Measurements from ENCODE around the gene STARD13. TPM values are rescaled to one million over a fixed set of nuclear protein-coding genes. Genes with fewer than 3 reads are reported as not detected.

The STARD13 gene
- total RNA-seq, 2 experiments from 2014 or later: not detected

- ATAC-seq: no peak
- H3K4me3 Mint-ChIP-seq: no peak overlapping the region
- POLR2A ChIA-PET: no interaction called here
- CTCF ChIA-PET: no interaction called here
- DNase-seq: no peak
- no peaks in the 10 kb centered on the region for H3K9me3 Mint-ChIP-seq (ENCODE audit: insufficient read depth)
- H3K4me1 Mint-ChIP-seq (ENCODE audit: low read depth): peaks cover 5% of the 10 kb centered on the region
- no peak overlapping the region for H3K27ac Mint-ChIP-seq
- peaks cover 5% of the 10 kb centered on the region for H3K27me3 Mint-ChIP-seq (ENCODE audit: low read depth)
- no peaks in the 10 kb centered on the region for H3K36me3 Mint-ChIP-seq (ENCODE audit: low read depth)
Observed at GRCh38 chr13:33194820-33195692, 90.5 kb downstream of the STARD13 start.

GRCh38 chr13:33193428-33193974 is 92.1 kb downstream of the STARD13 start:
- no peaks in the 10 kb centered on the region for H3K9me3 Mint-ChIP-seq (ENCODE audit: insufficient read depth)
- H3K4me3 Mint-ChIP-seq: no peak overlapping the region
- ChIA-PET POLR2A (no interaction called here), CTCF (interaction anchor here (0.6 to 0.8 kb wide), 3 partner anchors 8 to 136 kb away, joined by 3 read pairs; no protein-coding TSS in a partner anchor)
- H3K27me3 Mint-ChIP-seq (ENCODE audit: low read depth): peaks cover 5% of the 10 kb centered on the region
- peaks cover 5% of the 10 kb centered on the region for H3K4me1 Mint-ChIP-seq (ENCODE audit: low read depth)
- DNase-seq (no peak), ATAC-seq (no peak)
- no peak overlapping the region for H3K27ac Mint-ChIP-seq
- no peaks in the 10 kb centered on the region for H3K36me3 Mint-ChIP-seq (ENCODE audit: low read depth)

- DNase-seq (no peak), ATAC-seq (no peak)
- CTCF ChIA-PET: no interaction called here
- H3K27ac Mint-ChIP-seq: no peak overlapping the region
- H3K9me3 Mint-ChIP-seq (ENCODE audit: insufficient read depth): no peaks in the 10 kb centered on the region
- H3K4me3 Mint-ChIP-seq: no peak overlapping the region
- H3K4me1 Mint-ChIP-seq (ENCODE audit: low read depth): peaks cover 12% of the 10 kb centered on the region
- H3K36me3 Mint-ChIP-seq (ENCODE audit: low read depth): no peaks in the 10 kb centered on the region
- H3K27me3 Mint-ChIP-seq (ENCODE audit: low read depth): peaks cover 5% of the 10 kb centered on the region
- POLR2A ChIA-PET: interaction anchor here (0.6 kb wide), 1 partner anchor 23 kb away, joined by 4 read pairs; no protein-coding TSS in a partner anchor
Observed at GRCh38 chr13:33191425-33192210, 93.9 kb downstream of the STARD13 start.

- Mint-ChIP-seq H3K4me1 (ENCODE audit: low read depth) (peaks cover 12% of the 10 kb centered on the region), H3K27ac (no peak overlapping the region), H3K9me3 (ENCODE audit: insufficient read depth) (no peaks in the 10 kb centered on the region), H3K36me3 (ENCODE audit: low read depth) (no peaks in the 10 kb centered on the region), H3K27me3 (ENCODE audit: low read depth) (peaks cover 7% of the 10 kb centered on the region), H3K4me3 (no peak overlapping the region)
- ATAC-seq (no peak), DNase-seq (no peak)
- CTCF ChIA-PET: interaction anchor here (1.1 kb wide), 1 partner anchor 521 kb away, joined by 3 read pairs; no protein-coding TSS in a partner anchor
- POLR2A ChIA-PET: no interaction called here
Observed at GRCh38 chr13:33189470-33189869, 96.1 kb downstream of the STARD13 start.

GRCh38 chr13:33188093-33188882 is 97.3 kb downstream of the STARD13 start:
- H3K27ac Mint-ChIP-seq: no peak overlapping the region
- CTCF ChIA-PET: interaction anchor here (1.1 kb wide), 1 partner anchor 519 kb away, joined by 3 read pairs; no protein-coding TSS in a partner anchor
- H3K36me3 Mint-ChIP-seq (ENCODE audit: low read depth): no peaks in the 10 kb centered on the region
- DNase-seq (no peak), ATAC-seq (no peak)
- POLR2A ChIA-PET: no interaction called here
- no peaks in the 10 kb centered on the region for H3K9me3 Mint-ChIP-seq (ENCODE audit: insufficient read depth)
- H3K27me3 Mint-ChIP-seq (ENCODE audit: low read depth): peaks cover 6% of the 10 kb centered on the region
- H3K4me1 Mint-ChIP-seq (ENCODE audit: low read depth): peaks cover 9% of the 10 kb centered on the region
- H3K4me3 Mint-ChIP-seq: no peak overlapping the region

- Mint-ChIP-seq H3K9me3 (ENCODE audit: insufficient read depth) (no peaks in the 10 kb centered on the region), H3K27ac (no peak overlapping the region), H3K27me3 (ENCODE audit: low read depth) (peaks cover 4% of the 10 kb centered on the region), H3K4me3 (no peak overlapping the region), H3K4me1 (ENCODE audit: low read depth) (peaks cover 7% of the 10 kb centered on the region), H3K36me3 (ENCODE audit: low read depth) (no peaks in the 10 kb centered on the region)
- DNase-seq: no peak
- ATAC-seq: no peak
- ChIA-PET POLR2A (no interaction called here), CTCF (no interaction called here)
Observed at GRCh38 chr13:33186861-33187291, 98.7 kb downstream of the STARD13 start.

- Mint-ChIP-seq H3K4me3 (no peak overlapping the region), H3K27ac (no peak overlapping the region), H3K4me1 (ENCODE audit: low read depth) (peaks cover 7% of the 10 kb centered on the region), H3K27me3 (ENCODE audit: low read depth) (peaks cover 9% of the 10 kb centered on the region), H3K36me3 (ENCODE audit: low read depth) (no peaks in the 10 kb centered on the region), H3K9me3 (ENCODE audit: insufficient read depth) (no peaks in the 10 kb centered on the region)
- DNase-seq: no peak
- ATAC-seq: no peak
- ChIA-PET POLR2A (no interaction called here), CTCF (no interaction called here)
Observed at GRCh38 chr13:33185853-33186252, 99.7 kb downstream of the STARD13 start.

- Mint-ChIP-seq H3K27me3 (ENCODE audit: low read depth) (peaks cover 9% of the 10 kb centered on the region), H3K4me1 (ENCODE audit: low read depth) (peaks cover 7% of the 10 kb centered on the region), H3K36me3 (ENCODE audit: low read depth) (no peaks in the 10 kb centered on the region), H3K27ac (no peak overlapping the region), H3K4me3 (no peak overlapping the region), H3K9me3 (ENCODE audit: insufficient read depth) (no peaks in the 10 kb centered on the region)
- ChIA-PET CTCF (interaction anchor here (1.7 kb wide), 1 partner anchor 38 kb away, joined by 3 read pairs; no protein-coding TSS in a partner anchor), POLR2A (no interaction called here)
- DNase-seq (no peak), ATAC-seq (no peak)
Observed at GRCh38 chr13:33184530-33184929, 101.0 kb downstream of the STARD13 start.

GRCh38 chr13:33184112-33184490 is 101.5 kb downstream of the STARD13 start:
- no peak overlapping the region for H3K27ac Mint-ChIP-seq
- ChIA-PET CTCF (interaction anchor here (1.7 kb wide), 1 partner anchor 37 kb away, joined by 3 read pairs; no protein-coding TSS in a partner anchor), POLR2A (no interaction called here)
- no peaks in the 10 kb centered on the region for H3K9me3 Mint-ChIP-seq (ENCODE audit: insufficient read depth)
- no peak for ATAC-seq
- peaks cover 9% of the 10 kb centered on the region for H3K27me3 Mint-ChIP-seq (ENCODE audit: low read depth)
- H3K36me3 Mint-ChIP-seq (ENCODE audit: low read depth): no peaks in the 10 kb centered on the region
- peaks cover 7% of the 10 kb centered on the region for H3K4me1 Mint-ChIP-seq (ENCODE audit: low read depth)
- no peak for DNase-seq
- no peak overlapping the region for H3K4me3 Mint-ChIP-seq

GRCh38 chr13:33183431-33184111 is 102.0 kb downstream of the STARD13 start:
- DNase-seq: no peak
- no peaks in the 10 kb centered on the region for H3K36me3 Mint-ChIP-seq (ENCODE audit: low read depth)
- H3K27ac Mint-ChIP-seq: no peak overlapping the region
- H3K4me3 Mint-ChIP-seq: no peak overlapping the region
- ChIA-PET POLR2A (no interaction called here), CTCF (interaction anchor here (1.7 kb wide), 1 partner anchor 37 kb away, joined by 3 read pairs; no protein-coding TSS in a partner anchor)
- H3K27me3 Mint-ChIP-seq (ENCODE audit: low read depth): peaks cover 9% of the 10 kb centered on the region
- peaks cover 7% of the 10 kb centered on the region for H3K4me1 Mint-ChIP-seq (ENCODE audit: low read depth)
- no peak for ATAC-seq
- no peaks in the 10 kb centered on the region for H3K9me3 Mint-ChIP-seq (ENCODE audit: insufficient read depth)

GRCh38 chr13:33182729-33183128 is 102.8 kb downstream of the STARD13 start:
- ATAC-seq (no peak), DNase-seq (no peak)
- Mint-ChIP-seq H3K4me1 (ENCODE audit: low read depth) (peaks cover 7% of the 10 kb centered on the region), H3K27me3 (ENCODE audit: low read depth) (peaks cover 9% of the 10 kb centered on the region), H3K4me3 (no peak overlapping the region), H3K36me3 (ENCODE audit: low read depth) (no peaks in the 10 kb centered on the region), H3K9me3 (ENCODE audit: insufficient read depth) (no peaks in the 10 kb centered on the region), H3K27ac (no peak overlapping the region)
- ChIA-PET POLR2A (no interaction called here), CTCF (no interaction called here)
